ENCODE data around the gene ZNF768.
"Not testable (repeated sequence)": the region's sequence is repeated elsewhere in the genome, so short reads cannot be mapped to it uniquely, and the experiment has no call there.

ZNF768 gene

GRCh38 chr16:30555315-30556124, 29.2 kb upstream of the ZNF768 start:
- DNase-seq = no peak

DNA sequence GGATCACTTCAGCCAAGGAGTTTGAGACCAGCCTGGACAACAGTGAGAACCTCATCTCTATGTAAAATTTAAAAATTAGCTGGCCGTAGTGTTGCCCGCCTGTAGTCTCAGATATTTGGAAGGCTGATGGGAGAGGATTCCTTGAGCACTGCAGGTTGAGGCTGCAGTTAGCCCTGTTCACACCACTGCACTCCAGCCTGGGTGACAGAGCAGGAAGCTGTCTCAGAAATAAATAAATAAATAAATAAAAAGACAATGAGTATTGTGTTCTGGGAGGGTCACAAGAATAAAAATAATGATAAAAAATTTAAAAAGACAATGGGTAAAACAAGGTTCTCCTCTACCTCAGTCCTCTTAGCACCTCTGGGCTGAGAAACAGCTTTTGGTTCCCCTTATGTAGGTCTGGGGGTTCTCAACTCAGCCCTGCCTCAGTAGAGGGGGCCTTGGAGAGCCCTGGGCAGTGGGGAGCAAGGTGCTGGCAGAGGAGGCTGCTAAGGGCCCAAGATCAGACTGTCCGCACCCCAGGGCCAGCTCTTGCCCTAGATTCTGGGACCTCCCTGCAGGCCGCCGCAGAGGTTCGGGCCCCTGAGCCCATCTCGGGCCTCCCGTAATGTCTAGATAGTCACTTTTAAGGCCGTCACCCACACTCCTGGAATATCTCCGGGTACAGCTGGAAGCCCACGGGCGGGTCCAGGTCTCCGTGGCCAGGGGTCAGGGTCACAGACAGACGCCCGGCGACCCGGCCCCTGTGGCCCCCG, 28.4 kb upstream of the ZNF768 start:
- DNase-seq = no peak

DNA sequence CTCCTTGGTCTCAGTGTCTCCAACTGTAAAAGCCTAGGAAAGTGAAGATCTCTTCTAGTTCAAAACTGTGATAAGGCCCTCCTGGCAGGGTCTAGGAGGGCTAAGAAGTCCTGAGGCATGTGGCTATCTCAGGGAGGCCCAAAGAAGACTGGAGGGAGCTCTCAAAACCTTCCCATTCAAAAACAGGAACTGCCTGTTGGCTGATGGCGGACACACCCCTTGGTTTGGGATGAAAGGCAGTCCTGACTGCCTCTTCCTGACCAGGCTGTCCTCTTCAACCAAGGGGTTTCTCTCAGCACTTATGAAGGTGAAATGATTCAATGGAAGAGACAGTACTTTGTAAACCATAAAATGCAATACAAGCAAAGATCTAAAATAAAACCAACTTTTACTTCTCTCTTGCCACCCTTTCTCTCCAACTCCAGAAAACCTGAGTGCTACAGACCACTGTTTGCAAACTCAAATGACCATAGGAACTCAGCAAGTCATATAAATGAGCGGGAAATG, 27.1 kb upstream of the ZNF768 start:
- DNase-seq = no peak

GRCh38 chr16:30552956-30553355, 26.6 kb upstream of the ZNF768 start:
- no peak for DNase-seq

- no peak for DNase-seq
These were observed 25.4 kb upstream of the ZNF768 start for GRCh38 chr16:30551781-30552180.

- no peak for DNase-seq
These were observed 22.3 kb upstream of the ZNF768 start for GRCh38 chr16:30548416-30549253.

DNA sequence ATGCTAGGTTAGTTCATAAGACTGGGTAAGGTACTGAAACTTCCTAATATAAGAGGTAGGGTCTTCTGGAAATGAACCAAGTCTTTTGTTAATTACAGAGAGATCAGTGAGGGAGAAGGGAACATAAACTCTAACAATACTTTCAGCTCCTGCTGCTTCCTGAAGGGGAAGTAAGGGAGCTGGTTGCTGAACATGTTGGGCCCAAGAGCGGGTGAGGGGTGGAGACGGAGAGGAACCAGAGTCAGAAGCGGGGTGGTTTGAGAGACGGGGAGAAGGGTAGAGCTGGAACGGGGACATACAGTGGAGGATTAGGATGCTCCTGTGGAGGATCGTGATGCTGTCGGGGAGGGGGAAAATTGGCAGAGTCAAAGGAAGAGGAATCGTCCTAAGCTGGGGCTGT, 19.7 kb upstream of the ZNF768 start:
- no peak for DNase-seq

- DNase-seq = no peak
These were observed 16.7 kb upstream of the ZNF768 start for GRCh38 chr16:30543067-30543466.

GRCh38 chr16:30541502-30542329, 15.3 kb upstream of the ZNF768 start:
- DNase-seq = no peak

DNA sequence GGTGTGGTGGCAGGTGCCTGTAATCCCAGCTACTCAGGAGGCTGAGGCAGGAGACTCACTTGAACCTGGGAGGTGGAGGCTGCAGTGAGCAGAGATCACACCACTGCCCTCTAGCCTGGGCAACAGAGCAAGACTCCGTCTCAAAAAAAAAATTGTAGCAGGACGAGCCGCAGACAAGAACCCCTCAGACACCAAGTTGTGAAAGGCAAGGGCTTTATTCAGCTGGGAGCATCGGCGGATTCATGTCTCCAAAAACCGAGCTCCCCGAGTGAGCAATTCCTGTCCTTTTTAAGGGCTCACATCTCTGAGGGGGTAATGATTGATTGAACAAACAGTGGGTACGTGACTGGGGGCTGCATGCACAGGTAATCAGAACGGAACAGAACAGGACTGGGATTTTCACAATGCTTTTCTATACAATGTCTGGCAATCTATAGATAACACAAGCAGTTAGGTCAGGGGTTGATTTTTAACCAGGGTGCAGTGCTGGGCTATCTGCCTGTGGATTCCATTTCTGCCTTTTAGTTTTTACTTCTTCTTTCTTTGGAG, 14.6 kb upstream of the ZNF768 start:
- not testable (repeated sequence) for DNase-seq

- DNase-seq = not testable (repeated sequence)
These were observed 13.7 kb upstream of the ZNF768 start for GRCh38 chr16:30539986-30540526.

- DNase-seq = no peak
These were observed 12.9 kb upstream of the ZNF768 start for GRCh38 chr16:30539000-30539964.

DNA sequence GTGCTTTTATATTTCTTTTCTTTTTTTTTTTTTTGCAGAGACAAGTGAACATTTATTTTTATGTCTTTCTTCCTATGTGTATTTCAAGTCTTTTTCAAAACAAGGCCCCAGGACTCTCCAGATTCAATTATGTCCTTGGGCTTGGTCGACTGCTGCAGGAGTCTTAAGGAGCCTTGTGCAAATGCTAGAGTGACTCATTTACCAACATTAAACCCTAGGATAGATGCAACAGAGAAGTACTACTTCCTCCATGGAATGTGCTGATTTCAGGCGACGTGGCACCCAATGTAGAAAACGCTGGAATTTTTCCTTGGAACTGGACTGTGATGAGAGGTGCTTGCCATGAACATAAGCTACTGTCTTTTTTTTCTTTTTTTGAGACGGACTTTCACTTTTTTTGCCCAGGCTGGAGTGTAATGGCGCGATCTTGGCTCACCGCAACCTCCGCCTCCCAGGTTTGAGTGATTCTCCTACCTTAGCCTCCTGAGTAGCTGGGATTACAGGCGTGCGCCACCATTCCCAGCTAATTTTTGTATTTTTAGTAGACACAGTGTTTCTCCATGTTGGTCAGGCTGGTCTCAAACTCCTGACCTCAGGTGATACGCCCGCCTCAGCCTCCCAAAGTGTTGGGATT, 10.1 kb upstream of the ZNF768 start:
- DNase-seq = not testable (repeated sequence)

DNA sequence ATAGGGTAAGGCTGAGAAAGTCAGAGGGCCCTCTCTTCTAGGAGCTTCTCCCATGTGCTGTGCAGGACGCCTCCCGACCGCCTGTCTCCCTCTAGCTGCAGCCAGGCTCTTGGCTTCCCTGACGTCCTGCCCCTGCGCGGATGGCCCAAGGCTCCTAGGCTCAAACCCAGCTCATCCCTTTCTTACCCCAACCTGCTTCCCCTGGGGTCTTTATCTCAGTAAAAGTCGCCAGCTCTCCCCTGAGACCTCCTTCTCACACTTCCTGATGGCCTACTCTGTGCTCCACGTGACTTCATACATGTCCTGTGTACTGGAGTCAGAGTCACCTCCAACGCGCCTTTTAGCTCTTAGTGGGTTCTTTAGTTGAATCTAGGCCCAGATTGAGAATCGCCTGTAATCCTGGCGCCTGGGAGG, 9.4 kb upstream of the ZNF768 start:
- DNase-seq = peak; percentile 6

- no peak for DNase-seq
These were observed 8.9 kb upstream of the ZNF768 start for GRCh38 chr16:30535106-30535776.

DNA sequence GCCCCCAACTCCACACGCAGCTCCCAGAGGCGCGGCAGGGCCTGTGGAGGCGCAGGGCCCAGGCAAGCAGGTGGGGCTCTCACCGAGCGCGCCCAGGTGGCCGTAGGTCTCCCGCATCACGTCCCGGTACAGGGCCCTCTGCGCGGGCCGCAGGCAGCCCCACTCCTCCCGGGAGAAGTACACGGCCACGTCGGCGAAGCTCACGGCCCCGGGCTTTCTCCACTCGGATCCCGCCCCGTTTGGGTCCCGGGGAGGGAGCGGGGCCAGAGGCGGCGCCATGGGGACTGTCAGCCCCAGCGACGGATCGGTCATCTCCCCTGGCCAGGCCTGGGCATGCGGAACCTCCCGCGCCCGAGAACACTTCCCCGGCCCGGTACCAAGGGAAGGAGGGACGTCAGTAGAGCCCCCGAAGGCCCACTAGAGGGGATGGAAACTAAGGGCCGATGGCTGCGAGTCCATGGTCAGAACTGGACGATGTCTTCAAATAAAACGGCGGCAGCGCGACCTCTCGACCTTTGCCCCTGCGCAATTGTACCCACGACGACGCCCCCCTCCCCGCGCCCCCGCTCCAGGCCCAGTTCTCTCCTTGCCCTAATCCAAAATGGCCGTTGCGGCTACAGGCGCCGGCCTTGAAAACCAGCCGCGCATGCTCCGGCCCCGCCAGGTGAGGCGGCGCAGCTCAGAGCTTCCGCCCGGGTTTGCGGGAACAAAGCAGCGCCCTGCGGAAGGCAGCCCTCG, 8.2 kb upstream of the ZNF768 start, which contains the start of gene ZNF747:
Gene ZNF747, minus strand, starts transcription at position 491 of the 738 bp plus-strand sequence. Its CDS starts 179 bp downstream, at position 312.
- DNase-seq = peak; percentile 51

DNA sequence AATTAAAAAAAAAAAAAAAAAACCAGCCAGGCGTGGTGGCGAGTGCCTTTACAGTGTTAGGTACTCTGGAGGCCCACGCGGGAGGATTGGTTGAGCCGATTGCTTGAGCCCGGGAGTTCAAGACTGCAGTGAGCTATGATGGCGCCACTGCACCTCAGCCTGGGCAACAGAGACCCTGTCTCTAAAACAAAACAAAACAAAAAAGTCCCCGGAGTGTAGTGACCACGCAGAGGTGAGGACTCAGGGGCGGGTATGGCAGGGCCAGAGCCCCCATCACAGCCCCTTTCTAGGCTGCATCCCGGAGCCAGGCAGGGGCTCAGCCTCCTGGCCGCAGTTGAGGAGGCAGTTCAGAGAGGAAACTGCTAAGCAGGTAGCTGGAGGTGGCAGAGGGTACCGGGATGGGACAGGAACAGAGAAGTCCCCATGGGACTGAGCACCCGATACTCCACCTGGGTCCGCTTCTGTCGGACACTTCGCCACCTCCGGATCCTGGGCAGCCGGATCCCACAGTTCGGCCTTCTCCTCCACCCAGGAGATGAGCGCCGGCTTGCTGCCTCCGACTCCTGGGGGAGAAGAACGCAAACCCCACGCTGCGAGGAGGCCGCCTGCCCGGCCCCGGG, 7.5 kb upstream of the ZNF768 start:
- no peak for DNase-seq

- no peak for DNase-seq
These were observed 6.8 kb upstream of the ZNF768 start for GRCh38 chr16:30533146-30533522.

Data from NCI-H1417 treated with DMSO at 0.1 percent for 48 hours (cell line).